A549 (cell line): ENCODE measurements around the gene MSL1.

Experiments
- CHD4 ChIP-seq: fragments of 200-600 bp; sonication (generic); IDR thresholded peaks from 2 replicates; pipeline ENCODE4 v1.6.1; 2016; ENCODE audit warnings: antibody characterized with exemption, mild to moderate bottlenecking, borderline replicate concordance
- CTCF ChIP-seq: fragments of >200 bp; sonication (Bioruptor Twin); formaldehyde crosslinking; IDR thresholded peaks from 3 replicates; pipeline ENCODE4 v1.5.1; 2016
- EHMT2 ChIP-seq: fragments of 200-600 bp; sonication (generic); IDR thresholded peaks from 2 replicates; pipeline ENCODE4 v1.6.1; 2016; ENCODE audit warnings: antibody characterized with exemption, low read depth, mild to moderate bottlenecking, moderate library complexity
- MAFK ChIP-seq: fragments of 450-650 bp; IDR thresholded peaks from 2 replicates; pipeline ENCODE4 v1.6.1; 2014; ENCODE audit not compliant: partially characterized antibody
- PHF8 ChIP-seq: fragments of 200-600 bp; sonication (generic); IDR thresholded peaks from 2 replicates; pipeline ENCODE4 v1.6.1; 2016; ENCODE audit warnings: low read depth, mild to moderate bottlenecking, antibody characterized with exemption, moderate library complexity, borderline replicate concordance
- ZFP36 ChIP-seq: fragments of 450-650 bp; IDR thresholded peaks from 2 replicates; pipeline ENCODE4 v1.6.1; 2014; ENCODE audit warnings: borderline replicate concordance; ENCODE audit not compliant: partially characterized antibody

DNA sequence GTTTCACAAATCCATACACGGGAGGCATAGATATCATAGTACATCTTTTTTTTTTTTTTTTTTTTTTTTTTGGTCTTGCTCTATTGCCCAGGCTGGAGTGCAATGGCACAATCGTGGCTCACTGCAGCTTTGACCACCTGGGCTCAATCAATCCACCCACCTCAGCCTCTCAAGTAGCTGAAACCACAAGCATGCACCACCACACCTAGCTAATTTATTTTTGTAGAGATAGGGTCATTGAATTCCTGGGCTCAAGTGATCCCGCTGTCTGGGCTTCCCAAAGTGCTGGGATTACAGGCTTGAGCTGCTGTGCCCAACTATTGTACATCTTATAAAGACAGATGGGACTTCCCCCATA, 52.0 kb downstream of the MSL1 start:
- TF ChIP-seq ZFP36, result no peak
- no peak for TF ChIP-seq CTCF
- TF ChIP-seq EHMT2, result no peak
- TF ChIP-seq PHF8, result no peak
- no peak for TF ChIP-seq MAFK
- no peak for TF ChIP-seq CHD4
